Spinal cord (tissue), 10 donors: ENCODE data around the gene PUS3. TPM values are rescaled to one million over a fixed set of nuclear protein-coding genes. Genes with fewer than 3 reads are reported as not detected.
A peak's percentile ranks its signal among the peaks of the same experiment; 100 is the strongest.

Source experiments
- DNase-seq, 6 donors: peaks; one replicate each; pipeline versions ENCODE4 v3.0.0 to v3.0.0-alpha.2; 2013 to 2015; ENCODE audit warnings: low spot score in 6 of 6, low read depth in 4 of 6
- H3K27ac ChIP-seq: one replicate; pipeline ENCODE4 v1.5.1; 2013; ENCODE audit warnings: low read depth, low read length, control low read depth
- H3K27me3 ChIP-seq: one replicate; pipeline ENCODE4 v1.6.1; 2013; ENCODE audit warnings: low read length; ENCODE audit not compliant: control insufficient read depth, insufficient read depth
- H3K36me3 ChIP-seq: one replicate; pipeline ENCODE4 v1.6.1; 2013; ENCODE audit warnings: low read length; ENCODE audit not compliant: control insufficient read depth, insufficient read depth
- H3K4me1 ChIP-seq: one replicate; pipeline ENCODE4 v1.6.1; 2013; ENCODE audit warnings: low read length; ENCODE audit not compliant: control insufficient read depth, insufficient read depth
- H3K4me3 ChIP-seq: one replicate; pipeline ENCODE4 v1.5.1; 2013; ENCODE audit warnings: low read depth, low read length, control low read depth
- H3K9me3 ChIP-seq: one replicate; pipeline ENCODE4 v1.6.1; 2013; ENCODE audit warnings: low read length; ENCODE audit not compliant: control insufficient read depth, insufficient read depth
- WGBS: methylation state at CpG from one replicate; pipeline ENCODE4 v1.1.5; 2013; ENCODE audit warnings: missing lambda C conversion rate; ENCODE audit not compliant: insufficient coverage; 5-methylcytosine and 5-hydroxymethylcytosine counted together
- polyA plus RNA-seq, 2 donors: library from polyadenylated mRNA; unstranded; fragments of 120-200 nt; gene quantifications; one replicate each; pipeline ENCODE4 v1.2.1, GENCODE V29; 2013; ENCODE audit not compliant: insufficient read length in 2 of 2
- total RNA-seq, 2 donors: library from RNA; depleted of rRNA in 1 of 2; stranded (reverse); fragments of 120-200 nt in 1 of 2; fragments of >200 nt in 1 of 2; gene quantifications; one replicate each; pipeline versions ENCODE4 v1.2.3 to v1.2.4, GENCODE V29; 2013 to 2014
- donor health status: healthy.

The PUS3 gene
- total and polyA plus RNA-seq, 4 donors, result 9.3 to 12.6 (median 11.0) TPM

- H3K27ac ChIP-seq, result peak overlapping the region; percentile 86
- 55% methylated on average over 11 of the region's 20 CpGs for WGBS
- peak overlapping the region; percentile 76 for H3K4me3 ChIP-seq
- no peaks in the 10 kb centered on the region for H3K9me3 ChIP-seq
- H3K27me3 ChIP-seq, result no peaks in the 10 kb centered on the region
- H3K36me3 ChIP-seq, result peaks cover 10% of the 10 kb centered on the region
- DNase-seq, result peak in 1 of 6 donors; percentile 2
- peaks cover 16% of the 10 kb centered on the region for H3K4me1 ChIP-seq
Observed at GRCh38 chr11:125902277-125902926, 604 bp downstream of the PUS3 start.

GRCh38 chr11:125901872-125902271 lies 1.1 kb downstream of the PUS3 start:
- H3K4me1 ChIP-seq, result peaks cover 16% of the 10 kb centered on the region
- DNase-seq, result no peak
- H3K27me3 ChIP-seq, result no peaks in the 10 kb centered on the region
- no peaks in the 10 kb centered on the region for H3K9me3 ChIP-seq
- WGBS, result 72% methylated on average over 3 of the region's 6 CpGs
- H3K36me3 ChIP-seq, result peaks cover 10% of the 10 kb centered on the region
- H3K4me3 ChIP-seq, result no peak overlapping the region
- H3K27ac ChIP-seq, result no peak overlapping the region

GRCh38 chr11:125892994-125893393 lies 10.0 kb downstream of the PUS3 start:
- Histone ChIP-seq H3K4me1 (peaks cover 6% of the 10 kb centered on the region), H3K27me3 (no peaks in the 10 kb centered on the region), H3K27ac (no peak overlapping the region), H3K4me3 (no peak overlapping the region), H3K9me3 (no peaks in the 10 kb centered on the region), H3K36me3 (peaks cover 3% of the 10 kb centered on the region)
- DNase-seq, result no peak

GRCh38 chr11:125892071-125892470 lies 10.9 kb downstream of the PUS3 start:
- Histone ChIP-seq H3K27ac (no peak overlapping the region), H3K4me1 (peaks cover 9% of the 10 kb centered on the region), H3K27me3 (no peaks in the 10 kb centered on the region), H3K9me3 (no peaks in the 10 kb centered on the region), H3K4me3 (no peak overlapping the region), H3K36me3 (peaks cover 3% of the 10 kb centered on the region)
- no peak for DNase-seq

- WGBS, result 100% methylated on average over 1 of the region's 3 CpGs
- no peaks in the 10 kb centered on the region for H3K27me3 ChIP-seq
- peaks cover 13% of the 10 kb centered on the region for H3K4me1 ChIP-seq
- no peak overlapping the region for H3K27ac ChIP-seq
- H3K36me3 ChIP-seq, result peaks cover 3% of the 10 kb centered on the region
- no peak overlapping the region for H3K4me3 ChIP-seq
- no peak for DNase-seq
- no peaks in the 10 kb centered on the region for H3K9me3 ChIP-seq
Observed at GRCh38 chr11:125890447-125891100, 12.4 kb downstream of the PUS3 start.

GRCh38 chr11:125887373-125888324 lies 15.4 kb downstream of the PUS3 start, which contains the start of gene HYLS1:
TSS of gene HYLS1 (plus strand) at chr11:125887668. CDS start at chr11:125899369, 11,701 bp downstream.
- H3K9me3 ChIP-seq, result no peaks in the 10 kb centered on the region
- H3K4me3 ChIP-seq, result peak within 1 kb of the TSS; percentile 85
- no peaks in the 10 kb centered on the region for H3K27me3 ChIP-seq
- no peaks in the 10 kb centered on the region for H3K36me3 ChIP-seq
- DNase-seq, result peak; percentile 78 to 98 (median 90)
- WGBS, result under 1% methylated on average over 89 of the region's 91 CpGs
- peak within 1 kb of the TSS; percentile 92 for H3K27ac ChIP-seq
- peaks cover 13% of the 10 kb centered on the region for H3K4me1 ChIP-seq

- Histone ChIP-seq H3K9me3 (no peaks in the 10 kb centered on the region), H3K4me1 (peaks cover 13% of the 10 kb centered on the region), H3K4me3 (peak overlapping the region; percentile 85), H3K27ac (peak overlapping the region; percentile 92), H3K36me3 (no peaks in the 10 kb centered on the region), H3K27me3 (no peaks in the 10 kb centered on the region)
- DNase-seq, result peak in 4 of 6 donors; percentile 15 to 71 (median 43)
- 25% methylated on average over 24 of the region's 24 CpGs for WGBS
Observed at GRCh38 chr11:125886997-125887372, 16.0 kb downstream of the PUS3 start.

GRCh38 chr11:125883375-125883774 lies 19.6 kb downstream of the PUS3 start:
- no peak overlapping the region for H3K4me3 ChIP-seq
- WGBS, result 84% methylated on average over 8 of the region's 8 CpGs

GRCh38 chr11:125881291-125881690 lies 21.7 kb downstream of the PUS3 start:
- H3K36me3 ChIP-seq, result no peaks in the 10 kb centered on the region

More at GRCh38 chr11:125883375-125883774, 19.6 kb downstream of the PUS3 start:
- no peaks in the 10 kb centered on the region for H3K27me3 ChIP-seq
- H3K9me3 ChIP-seq, result no peaks in the 10 kb centered on the region
- DNase-seq, result no peak
- H3K27ac ChIP-seq, result no peak overlapping the region
- H3K4me1 ChIP-seq, result peaks cover 11% of the 10 kb centered on the region
- no peaks in the 10 kb centered on the region for H3K36me3 ChIP-seq

More at GRCh38 chr11:125881291-125881690, 21.7 kb downstream of the PUS3 start:
- H3K9me3 ChIP-seq, result no peaks in the 10 kb centered on the region
- H3K4me1 ChIP-seq, result no peaks in the 10 kb centered on the region
- DNase-seq, result no peak
- H3K4me3 ChIP-seq, result no peak overlapping the region
- no peaks in the 10 kb centered on the region for H3K27me3 ChIP-seq
- 80% methylated on average over 1 of the region's 1 CpG for WGBS
- no peak overlapping the region for H3K27ac ChIP-seq
